Retinal pigment epithelial cell (primary cell): ENCODE measurements around the gene DNASE1L1.

ENCODE experiments used
- DNase-seq: peaks from one replicate; pipeline ENCODE4 v3.0.0-alpha.2; 2010; ENCODE audit warnings: low read depth
- H3K4me3 ChIP-seq: 2 replicates; pipeline ENCODE4 v1.5.1; 2011; ENCODE audit warnings: mild to moderate bottlenecking, low read length, control low read depth, moderate library complexity
- TF ChIP-seq, protein P1 (sequence below): conservative IDR thresholded peaks from 2 replicates; pipeline ENCODE4 v1.5.1; 2011; ENCODE audit warnings: low read depth, low read length, control low read depth, inconsistent platforms

Gene DNASE1L1, protein sequence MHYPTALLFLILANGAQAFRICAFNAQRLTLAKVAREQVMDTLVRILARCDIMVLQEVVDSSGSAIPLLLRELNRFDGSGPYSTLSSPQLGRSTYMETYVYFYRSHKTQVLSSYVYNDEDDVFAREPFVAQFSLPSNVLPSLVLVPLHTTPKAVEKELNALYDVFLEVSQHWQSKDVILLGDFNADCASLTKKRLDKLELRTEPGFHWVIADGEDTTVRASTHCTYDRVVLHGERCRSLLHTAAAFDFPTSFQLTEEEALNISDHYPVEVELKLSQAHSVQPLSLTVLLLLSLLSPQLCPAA

DNA sequence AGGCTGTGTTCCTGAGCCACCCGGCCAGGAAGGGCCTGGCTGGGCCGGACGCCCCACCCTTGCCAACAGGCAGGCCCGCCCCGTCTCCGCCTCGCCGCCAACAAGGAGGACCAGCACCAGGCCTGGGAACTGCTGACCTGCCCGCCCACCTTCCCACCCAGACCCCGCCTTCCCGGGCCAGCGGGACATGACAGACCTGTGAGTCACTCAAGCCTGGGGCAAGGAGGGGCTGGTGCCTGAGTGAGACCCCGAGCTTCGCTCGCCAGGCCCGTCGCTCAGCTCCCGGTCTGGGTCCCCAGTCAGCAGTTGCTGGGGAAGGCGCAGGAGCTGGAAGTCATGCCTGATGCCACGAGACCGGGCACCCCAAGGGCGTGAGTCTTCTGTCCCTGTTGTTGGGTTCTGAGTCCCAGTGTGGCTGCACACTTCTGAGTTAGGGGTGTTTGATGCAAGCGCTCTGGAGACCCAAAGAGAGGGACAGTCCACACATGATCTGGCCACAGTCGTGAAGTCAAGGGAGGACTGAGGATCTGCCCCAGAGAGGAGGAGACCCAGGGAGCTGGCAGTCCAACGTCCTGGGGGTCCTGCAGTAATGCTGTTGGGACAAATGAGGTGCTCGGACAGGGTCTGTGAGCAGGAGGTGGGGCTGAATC, at the start of gene DNASE1L1:
DNASE1L1 (minus strand) TSS at position 33 of the 650 bp plus-strand sequence. CDS start 3,686 bp downstream, outside the sequence.
- TF ChIP-seq, protein P1, sequence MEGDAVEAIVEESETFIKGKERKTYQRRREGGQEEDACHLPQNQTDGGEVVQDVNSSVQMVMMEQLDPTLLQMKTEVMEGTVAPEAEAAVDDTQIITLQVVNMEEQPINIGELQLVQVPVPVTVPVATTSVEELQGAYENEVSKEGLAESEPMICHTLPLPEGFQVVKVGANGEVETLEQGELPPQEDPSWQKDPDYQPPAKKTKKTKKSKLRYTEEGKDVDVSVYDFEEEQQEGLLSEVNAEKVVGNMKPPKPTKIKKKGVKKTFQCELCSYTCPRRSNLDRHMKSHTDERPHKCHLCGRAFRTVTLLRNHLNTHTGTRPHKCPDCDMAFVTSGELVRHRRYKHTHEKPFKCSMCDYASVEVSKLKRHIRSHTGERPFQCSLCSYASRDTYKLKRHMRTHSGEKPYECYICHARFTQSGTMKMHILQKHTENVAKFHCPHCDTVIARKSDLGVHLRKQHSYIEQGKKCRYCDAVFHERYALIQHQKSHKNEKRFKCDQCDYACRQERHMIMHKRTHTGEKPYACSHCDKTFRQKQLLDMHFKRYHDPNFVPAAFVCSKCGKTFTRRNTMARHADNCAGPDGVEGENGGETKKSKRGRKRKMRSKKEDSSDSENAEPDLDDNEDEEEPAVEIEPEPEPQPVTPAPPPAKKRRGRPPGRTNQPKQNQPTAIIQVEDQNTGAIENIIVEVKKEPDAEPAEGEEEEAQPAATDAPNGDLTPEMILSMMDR: no peak
- H3K4me3 ChIP-seq: peak within 1 kb of the TSS; percentile 30
- peak; percentile 82 for DNase-seq

- TF ChIP-seq, protein P1: no peak
- no peak for DNase-seq
- peak within 1 kb of the TSS; percentile 65 for H3K4me3 ChIP-seq
These were observed 49.3 kb upstream of the DNASE1L1 start, which contains the start of gene PLXNA3 for GRCh38 chrX:154458116-154458953. Gene PLXNA3 (plus strand): TSS chrX:154458281. CDS start chrX:154460184, 1,903 bp downstream.

- TF ChIP-seq, protein P1: no peak
- peak overlapping the region; percentile 44 for H3K4me3 ChIP-seq
- no peak for DNase-seq
These were observed 48.5 kb upstream of the DNASE1L1 start for GRCh38 chrX:154457491-154458115.

DNA sequence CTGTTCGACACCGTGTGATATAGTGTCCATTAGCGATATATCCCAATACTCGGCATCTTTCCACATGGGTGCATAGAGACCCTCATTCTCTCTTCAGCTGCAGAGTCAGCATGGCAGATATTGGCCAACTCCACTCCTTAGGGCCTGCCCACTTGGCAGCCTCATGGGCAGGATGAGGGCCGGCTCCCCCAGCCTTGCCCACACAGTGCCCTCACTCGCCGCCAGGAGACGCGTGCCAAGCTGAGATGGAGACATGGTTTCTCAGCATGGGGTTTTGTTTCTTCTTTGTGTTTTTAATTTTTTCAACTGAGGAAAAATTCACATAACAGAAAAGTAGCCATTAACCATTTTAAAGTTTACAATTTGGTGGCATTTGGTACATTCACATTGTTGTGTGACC, 43.8 kb upstream of the DNASE1L1 start:
- TF ChIP-seq, protein P1: no peak
- H3K4me3 ChIP-seq: no peak overlapping the region
- no peak for DNase-seq

GRCh38 chrX:154450312-154450711, 41.3 kb upstream of the DNASE1L1 start:
- H3K4me3 ChIP-seq: no peak overlapping the region
- DNase-seq: no peak
- TF ChIP-seq, protein P1: no peak

- H3K4me3 ChIP-seq: no peak overlapping the region
- TF ChIP-seq, protein P1: no peak
- no peak for DNase-seq
These were observed 40.6 kb upstream of the DNASE1L1 start for GRCh38 chrX:154449618-154450017.
